ENCODE results near the gene ACAD8. TPM values are rescaled to one million over a fixed set of nuclear protein-coding genes. Genes with fewer than 3 reads are reported as not detected.
A peak's percentile ranks its signal among the peaks of the same experiment; 100 is the strongest.

ACAD8 gene
- total and polyA plus RNA-seq, 8 donors: 15.9 to 38.5 (median 18.2) TPM

GRCh38 chr11:134289167-134289566 lies 35.8 kb downstream of the ACAD8 start:
- WGBS, 2 donors: 56 to 71% methylated on average over 4 of the region's 4 CpGs
- no peak for DNase-seq
- Histone ChIP-seq H3K36me3 (no peaks in the 10 kb centered on the region), H3K9me3 (no peaks in the 10 kb centered on the region), H3K4me3 (no peak overlapping the region), H3K27ac (no peak overlapping the region), H3K4me1 (no peaks in the 10 kb centered on the region), H3K27me3 (no peaks in the 10 kb centered on the region)
- intact Hi-C loops (cut with DNase I): no loop called here
- TF ChIP-seq CTCF (IDR thresholded peaks at IDR 0.05): no peak
- no peak for ATAC-seq
- no peak for FAIRE-seq

GRCh38 chr11:134289789-134290188 lies 36.4 kb downstream of the ACAD8 start:
- FAIRE-seq (no peak), ATAC-seq (no peak), DNase-seq (peak in 1 of 6 donors; percentile 55)
- no peaks in the 10 kb centered on the region for H3K4me1 ChIP-seq
- H3K4me3 ChIP-seq: no peak overlapping the region
- WGBS, 2 donors: 35 to 42% methylated on average over 12 of the region's 12 CpGs
- H3K27ac ChIP-seq: no peak overlapping the region
- H3K27me3 ChIP-seq: no peaks in the 10 kb centered on the region
- TF ChIP-seq CTCF (IDR thresholded peaks at IDR 0.05): no peak
- intact Hi-C loops (cut with DNase I): no loop called here
- no peaks in the 10 kb centered on the region for H3K36me3 ChIP-seq
- H3K9me3 ChIP-seq: no peaks in the 10 kb centered on the region

- Histone ChIP-seq H3K27me3 (no peaks in the 10 kb centered on the region), H3K4me3 (no peak overlapping the region), H3K27ac (no peak overlapping the region), H3K9me3 (no peaks in the 10 kb centered on the region), H3K4me1 (no peaks in the 10 kb centered on the region), H3K36me3 (no peaks in the 10 kb centered on the region)
- FAIRE-seq (no peak), DNase-seq (no peak), ATAC-seq (no peak)
- intact Hi-C loops (cut with DNase I): no loop called here
- WGBS, 2 donors: 72 to 84% methylated on average over 7 of the region's 7 CpGs
- no peak for TF ChIP-seq CTCF (IDR thresholded peaks at IDR 0.05)
These were observed 37.3 kb downstream of the ACAD8 start for GRCh38 chr11:134290646-134291045.

- H3K36me3 ChIP-seq: no peaks in the 10 kb centered on the region
- no peaks in the 10 kb centered on the region for H3K27me3 ChIP-seq
- DNase-seq (no peak), FAIRE-seq (no peak), ATAC-seq (no peak)
- no peak overlapping the region for H3K4me3 ChIP-seq
- no peak for TF ChIP-seq CTCF (IDR thresholded peaks at IDR 0.05)
- H3K27ac ChIP-seq: no peak overlapping the region
- 71 to 80% methylated on average over 6 of the region's 6 CpGs for WGBS, 2 donors
- intact Hi-C loops (cut with DNase I): no loop called here
- H3K9me3 ChIP-seq: no peaks in the 10 kb centered on the region
- H3K4me1 ChIP-seq: no peaks in the 10 kb centered on the region
These were observed 37.8 kb downstream of the ACAD8 start for GRCh38 chr11:134291196-134291595.

GRCh38 chr11:134292661-134293060 lies 39.3 kb downstream of the ACAD8 start:
- Histone ChIP-seq H3K4me3 (no peak overlapping the region), H3K9me3 (no peaks in the 10 kb centered on the region), H3K27ac (no peak overlapping the region), H3K4me1 (no peaks in the 10 kb centered on the region), H3K36me3 (no peaks in the 10 kb centered on the region), H3K27me3 (no peaks in the 10 kb centered on the region)
- no peak for TF ChIP-seq CTCF (IDR thresholded peaks at IDR 0.05)
- 67 to 77% methylated on average over 14 to 15 of the region's 15 CpGs for WGBS, 2 donors
- ATAC-seq: no peak
- intact Hi-C loops (cut with DNase I): no loop called here
- no peak for FAIRE-seq
- DNase-seq: no peak
